DOHH2 (cell line): ENCODE results near the gene PISD.

Experiments
- EZH2phosphoT487 ChIP-seq: fragments of 200-600 bp; sonication (generic); IDR thresholded peaks from 2 replicates; pipeline ENCODE4 v1.6.1; 2017; ENCODE audit warnings: borderline replicate concordance, mild to moderate bottlenecking, antibody characterized with exemption, low read length, moderate library complexity, mixed read lengths
- TF ChIP-seq, protein P1 (sequence below): fragments of 200-600 bp; sonication (generic); IDR thresholded peaks from one replicate; pipeline ENCODE4 v1.5.1; 2014; ENCODE audit warnings: antibody characterized with exemption, mild to moderate bottlenecking, low read depth, low read length; ENCODE audit not compliant: poor library complexity, severe bottlenecking

- TF ChIP-seq, protein P1, sequence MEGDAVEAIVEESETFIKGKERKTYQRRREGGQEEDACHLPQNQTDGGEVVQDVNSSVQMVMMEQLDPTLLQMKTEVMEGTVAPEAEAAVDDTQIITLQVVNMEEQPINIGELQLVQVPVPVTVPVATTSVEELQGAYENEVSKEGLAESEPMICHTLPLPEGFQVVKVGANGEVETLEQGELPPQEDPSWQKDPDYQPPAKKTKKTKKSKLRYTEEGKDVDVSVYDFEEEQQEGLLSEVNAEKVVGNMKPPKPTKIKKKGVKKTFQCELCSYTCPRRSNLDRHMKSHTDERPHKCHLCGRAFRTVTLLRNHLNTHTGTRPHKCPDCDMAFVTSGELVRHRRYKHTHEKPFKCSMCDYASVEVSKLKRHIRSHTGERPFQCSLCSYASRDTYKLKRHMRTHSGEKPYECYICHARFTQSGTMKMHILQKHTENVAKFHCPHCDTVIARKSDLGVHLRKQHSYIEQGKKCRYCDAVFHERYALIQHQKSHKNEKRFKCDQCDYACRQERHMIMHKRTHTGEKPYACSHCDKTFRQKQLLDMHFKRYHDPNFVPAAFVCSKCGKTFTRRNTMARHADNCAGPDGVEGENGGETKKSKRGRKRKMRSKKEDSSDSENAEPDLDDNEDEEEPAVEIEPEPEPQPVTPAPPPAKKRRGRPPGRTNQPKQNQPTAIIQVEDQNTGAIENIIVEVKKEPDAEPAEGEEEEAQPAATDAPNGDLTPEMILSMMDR: no peak
- TF ChIP-seq EZH2phosphoT487: no peak
Observed at GRCh38 chr22:31635638-31636306, 26.2 kb downstream of the PISD start.
